DOHH2 (cell line): ENCODE results near the gene MACC1.

Experiments used
- CTCF ChIP-seq: fragments of 200-600 bp; sonication (generic); IDR thresholded peaks from one replicate; pipeline ENCODE4 v1.5.1; 2014; ENCODE audit warnings: antibody characterized with exemption, mild to moderate bottlenecking, low read depth, low read length; ENCODE audit not compliant: poor library complexity, severe bottlenecking
- EZH2phosphoT487 ChIP-seq: fragments of 200-600 bp; sonication (generic); IDR thresholded peaks from 2 replicates; pipeline ENCODE4 v1.6.1; 2017; ENCODE audit warnings: borderline replicate concordance, mild to moderate bottlenecking, antibody characterized with exemption, low read length, moderate library complexity, mixed read lengths

GRCh38 chr7:20194343-20194995, 22.7 kb downstream of the MACC1 start:
- TF ChIP-seq CTCF (no peak), EZH2phosphoT487 (no peak)
